Right lung (tissue), 5 donors: ENCODE measurements around the gene SNIP1. TPM values are rescaled to one million over a fixed set of nuclear protein-coding genes. Genes with fewer than 3 reads are reported as not detected.

Experiments used
- polyA plus RNA-seq, 5 donors: library from polyadenylated mRNA; unstranded; fragments of 120-200 nt; gene quantifications; one replicate each; pipeline versions ENCODE4 v1.2.1 to v1.2.3, GENCODE V29; 2013; ENCODE audit warnings: inconsistent platforms in 1 of 5, low replicate concordance in 1 of 5; ENCODE audit not compliant: insufficient read length in 5 of 5, insufficient read depth in 1 of 5

SNIP1 gene
- polyA plus RNA-seq, 5 donors: 10.7 to 15.1 (median 13.5) TPM

Other genes with a start within 250 kb of the SNIP1 start
- 1 to 10 TPM; 1.1 to 2.7 (median 1.9) TPM for gene ZC3H12A, start 79.7 kb downstream of the SNIP1 start, polyA plus RNA-seq
- gene MEAF6, start 39.5 kb downstream of the SNIP1 start, polyA plus RNA-seq: 10 to 100 TPM; 82.6 to 97.1 (median 89.7) TPM
- gene DNALI1, start 2.6 kb upstream of the SNIP1 start, polyA plus RNA-seq: 10 to 100 TPM; 42.1 to 64.3 (median 54.5) TPM
- 10 to 100 TPM; 61.7 to 66.2 (median 63.3) TPM for gene GNL2, start 41.6 kb upstream of the SNIP1 start, polyA plus RNA-seq
- 1 to 10 TPM; 1.4 to 2.2 (median 1.5) TPM for gene RSPO1, start 80.6 kb upstream of the SNIP1 start, polyA plus RNA-seq
- 10 to 100 TPM; 13.0 to 29.2 (median 16.2) TPM for gene CDCA8, start 138.2 kb upstream of the SNIP1 start, polyA plus RNA-seq
- under 1 TPM; 0.14 to 0.30 (median 0.27) TPM for gene EPHA10, start 210.8 kb upstream of the SNIP1 start, polyA plus RNA-seq
- gene MANEAL, start 239.6 kb upstream of the SNIP1 start, polyA plus RNA-seq: 1 to 10 TPM; 3.7 to 5.5 (median 4.4) TPM